ENCODE measurements around the gene TRIM65.

TRIM65 gene

DNA sequence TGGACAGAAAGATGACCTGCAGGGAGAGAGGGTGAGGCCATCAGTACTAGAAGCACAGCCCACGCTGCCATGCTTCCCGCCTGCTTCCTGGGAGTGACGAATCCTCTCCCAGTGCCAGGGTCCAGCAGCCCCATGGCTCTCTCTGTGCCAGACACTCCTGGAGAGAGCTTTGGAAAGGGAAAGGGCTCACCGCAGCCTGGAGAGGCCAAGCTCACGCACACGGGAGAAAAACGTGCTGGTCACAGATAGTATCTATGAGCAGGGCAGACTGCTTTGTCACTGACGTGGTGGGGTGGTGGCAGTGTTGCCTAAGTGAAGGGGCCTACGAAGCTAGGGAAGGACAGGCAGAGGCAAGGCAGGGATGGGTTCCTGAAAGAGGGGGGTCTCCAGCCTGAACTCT lies 47.0 kb downstream of the TRIM65 start:
- no peak for DNase-seq

DNA sequence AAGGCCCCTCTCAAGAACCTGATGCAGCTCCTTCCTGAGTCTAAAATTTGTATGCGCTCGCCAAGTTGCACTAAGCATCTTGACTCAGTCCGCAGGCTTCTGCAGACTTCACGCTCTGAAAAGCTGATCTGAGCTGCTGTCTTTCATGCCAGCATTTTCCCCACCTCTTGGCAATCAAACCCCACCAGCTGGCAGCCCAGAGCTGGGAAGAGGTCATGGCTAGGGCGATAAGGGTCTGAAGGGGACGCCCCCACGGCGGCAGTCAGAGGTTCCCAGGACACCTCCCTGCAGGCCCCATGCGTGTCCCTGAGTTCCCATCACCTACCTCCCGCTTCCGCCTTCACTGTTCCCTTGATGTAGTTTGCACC lies 47.5 kb downstream of the TRIM65 start:
- no peak for DNase-seq

GRCh38 chr17:75848523-75849278 lies 48.0 kb downstream of the TRIM65 start:
- peak; percentile 65 for DNase-seq

DNA sequence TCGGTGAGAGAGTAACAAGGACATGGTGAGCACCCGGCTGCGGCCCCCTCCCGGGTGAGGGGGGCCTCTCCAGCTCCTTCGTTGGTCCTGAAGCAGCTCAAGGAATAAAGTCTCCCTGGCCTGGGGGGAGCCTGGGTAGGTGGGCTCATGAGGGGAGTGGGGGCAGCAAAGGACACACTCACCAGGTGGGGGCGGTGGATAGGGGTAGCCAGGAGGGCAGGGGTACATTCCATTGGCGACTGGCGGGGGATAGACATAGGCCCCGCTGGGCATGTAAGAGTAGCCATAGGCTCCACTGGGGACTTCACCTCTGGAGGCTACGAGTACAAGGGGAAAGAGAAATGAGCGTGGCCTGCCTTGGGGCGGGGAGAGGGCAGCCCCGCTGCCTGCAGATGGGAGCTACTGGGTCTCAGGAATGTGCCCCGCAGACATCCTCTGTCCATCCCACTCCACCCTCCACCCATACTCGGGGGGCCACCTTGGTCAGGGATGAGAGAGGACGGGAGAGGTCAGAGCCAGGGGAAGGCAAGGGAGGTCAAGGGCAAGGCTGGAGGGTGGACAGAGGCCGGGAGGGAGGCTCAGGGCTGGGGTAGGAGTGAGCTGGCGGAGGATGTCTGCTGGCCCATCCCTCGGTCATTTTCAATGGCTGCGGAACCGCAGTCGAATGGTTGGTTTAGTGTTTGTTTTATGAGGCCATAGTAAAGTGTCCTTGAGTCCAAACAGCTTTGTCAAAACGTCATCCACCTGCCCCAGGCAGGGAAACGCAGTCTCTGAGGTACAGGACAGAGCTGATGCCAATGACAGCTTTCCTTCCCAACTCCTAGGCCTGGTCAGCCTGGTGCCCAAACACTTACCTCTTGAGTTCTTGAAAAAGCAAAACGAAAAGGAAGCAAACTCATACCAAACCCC lies 48.9 kb downstream of the TRIM65 start:
- no peak for DNase-seq

DNA sequence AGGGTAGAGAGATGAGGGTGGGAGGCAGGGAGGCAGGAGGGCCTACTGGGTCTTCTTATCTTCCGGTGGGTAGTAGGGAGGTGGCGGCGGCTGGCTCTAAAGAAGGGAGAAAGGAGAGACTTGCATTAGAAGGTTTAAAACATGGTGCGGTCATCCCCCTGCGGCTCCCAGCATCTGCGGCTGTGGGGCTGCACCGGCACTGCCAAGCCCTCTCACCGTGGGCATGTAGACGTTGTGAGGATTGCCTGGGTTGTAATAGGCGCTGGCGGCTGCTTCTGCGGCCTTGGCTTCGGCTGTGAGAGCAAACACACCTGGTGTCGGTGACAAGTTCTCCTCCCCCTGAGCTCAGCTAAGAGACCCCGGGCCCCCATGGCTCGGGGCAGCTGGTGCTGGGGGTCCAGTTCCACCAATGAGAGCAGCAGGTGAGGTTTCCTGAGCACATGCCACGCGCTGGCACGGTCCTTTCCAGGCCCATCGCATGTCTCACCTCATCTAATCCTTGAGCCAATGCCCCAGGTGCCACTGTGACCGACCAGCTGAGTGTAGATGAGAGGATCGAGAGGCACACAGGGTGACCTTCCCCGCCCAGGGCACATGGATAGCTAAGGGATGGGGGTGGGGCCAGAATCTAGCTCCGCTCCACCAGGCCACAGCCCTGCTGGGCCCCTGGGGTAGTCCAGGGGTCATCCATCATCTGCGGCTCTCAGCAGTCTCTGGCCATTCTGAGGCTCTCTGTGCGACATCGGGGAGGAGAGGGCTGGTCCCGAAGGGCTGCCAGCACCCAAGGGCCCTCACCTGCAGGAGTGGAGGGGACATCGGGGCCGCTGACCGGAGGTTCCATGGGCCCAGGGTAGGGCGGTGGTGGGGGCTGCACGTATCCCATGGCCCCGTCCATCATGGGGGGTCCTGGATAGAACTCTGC lies 49.8 kb downstream of the TRIM65 start:
- no peak for DNase-seq

- DNase-seq = no peak
Observed at GRCh38 chr17:75845933-75846691, 50.6 kb downstream of the TRIM65 start.

- DNase-seq = peak; percentile 83
Observed at GRCh38 chr17:75845058-75845711, 51.6 kb downstream of the TRIM65 start.

GRCh38 chr17:75844530-75845057 lies 52.2 kb downstream of the TRIM65 start:
- DNase-seq = no peak

GRCh38 chr17:75843577-75844529 lies 52.9 kb downstream of the TRIM65 start, which contains the start of gene UNC13D:
UNC13D (minus strand) TSS chr17:75844404; CDS start chr17:75844337, 67 bp downstream.
- peak; percentile 66 for DNase-seq

GRCh38 chr17:75842963-75843576 lies 53.7 kb downstream of the TRIM65 start:
- peak; percentile 31 for DNase-seq

- no peak for DNase-seq
Observed at GRCh38 chr17:75842411-75842810, 54.3 kb downstream of the TRIM65 start.

DNA sequence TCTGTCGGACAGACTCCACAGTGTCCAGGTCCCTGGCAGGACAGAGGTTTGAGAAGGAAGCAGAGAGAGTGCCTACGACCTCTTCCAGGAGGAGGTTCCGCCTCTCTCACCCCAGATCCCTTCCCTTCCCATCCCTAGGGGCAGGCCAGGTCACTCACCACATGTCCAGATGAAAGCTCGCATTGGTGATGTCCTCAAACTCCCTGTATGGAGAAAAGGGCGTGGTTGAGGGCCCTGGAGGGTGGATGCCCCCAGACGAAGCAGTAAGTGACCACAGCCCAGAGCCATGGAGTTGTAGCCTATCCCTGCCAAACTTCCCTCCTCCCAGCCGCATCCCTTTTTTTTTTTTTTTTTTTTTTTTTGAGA lies 56.0 kb downstream of the TRIM65 start:
- no peak for DNase-seq

DNA sequence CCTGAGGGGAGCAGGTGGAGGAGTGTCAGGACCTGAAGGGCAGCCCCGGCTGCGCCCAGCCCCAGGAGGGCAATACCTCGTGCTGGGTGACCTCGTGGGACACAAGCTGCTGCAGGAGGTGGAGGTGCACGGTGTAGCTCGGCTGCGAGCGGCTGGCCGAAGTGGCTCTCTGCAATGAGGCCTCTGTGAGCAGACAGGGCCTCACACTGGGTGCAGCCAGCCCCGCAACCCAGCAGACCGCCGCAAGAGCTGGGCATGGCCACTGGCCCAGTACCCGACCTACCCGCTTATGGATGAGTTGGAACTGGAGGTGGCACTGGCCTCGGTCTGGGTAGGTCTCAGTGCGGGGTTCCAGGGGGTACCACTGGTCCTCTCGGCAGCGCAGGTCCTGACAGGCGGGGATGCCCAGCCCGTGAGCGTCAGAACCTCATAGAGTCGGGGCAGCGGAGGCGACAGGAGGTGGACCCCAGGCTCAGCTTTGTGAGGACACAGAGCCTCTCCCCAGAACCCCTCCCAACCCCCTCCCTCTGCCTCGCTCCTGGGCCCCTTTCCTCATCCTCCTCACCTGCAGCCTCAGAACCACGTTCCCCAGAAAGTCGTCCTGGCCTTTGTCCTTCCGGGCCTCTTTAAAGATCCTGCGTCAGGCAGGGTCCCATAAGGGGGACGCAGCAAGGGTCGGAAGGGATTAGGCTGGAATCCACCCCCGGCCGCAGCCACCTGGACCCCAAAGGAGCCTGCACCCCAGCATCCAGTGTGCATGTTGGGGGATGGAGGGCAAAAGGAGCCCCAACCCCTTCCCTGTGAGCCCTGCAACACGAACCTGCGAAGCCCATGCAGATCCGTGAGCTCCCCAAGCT lies 56.6 kb downstream of the TRIM65 start:
- DNase-seq = no peak
